ENCODE measurements around the gene APBA2.

APBA2 gene

DNA sequence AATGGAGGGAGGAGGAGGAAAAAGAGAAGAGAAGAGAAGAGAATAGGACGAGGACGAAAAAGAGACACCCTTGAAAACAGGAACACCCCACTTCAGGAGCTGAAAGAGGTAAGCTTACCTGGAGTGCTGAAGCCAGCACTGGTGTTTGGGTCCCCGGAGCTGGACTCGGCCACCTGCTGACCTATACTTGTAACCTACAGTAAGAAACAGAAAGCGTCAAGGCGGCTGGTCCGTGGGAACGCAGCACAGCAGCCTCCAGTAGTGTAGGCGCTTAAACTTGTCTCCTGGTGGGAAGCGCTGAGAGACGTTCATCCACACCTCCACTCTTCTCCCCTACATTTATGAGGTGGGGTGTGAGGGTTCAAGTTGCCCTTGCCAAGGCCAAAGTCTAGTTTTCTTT lies 242.9 kb downstream of the APBA2 start:
- no peak for DNase-seq

DNA sequence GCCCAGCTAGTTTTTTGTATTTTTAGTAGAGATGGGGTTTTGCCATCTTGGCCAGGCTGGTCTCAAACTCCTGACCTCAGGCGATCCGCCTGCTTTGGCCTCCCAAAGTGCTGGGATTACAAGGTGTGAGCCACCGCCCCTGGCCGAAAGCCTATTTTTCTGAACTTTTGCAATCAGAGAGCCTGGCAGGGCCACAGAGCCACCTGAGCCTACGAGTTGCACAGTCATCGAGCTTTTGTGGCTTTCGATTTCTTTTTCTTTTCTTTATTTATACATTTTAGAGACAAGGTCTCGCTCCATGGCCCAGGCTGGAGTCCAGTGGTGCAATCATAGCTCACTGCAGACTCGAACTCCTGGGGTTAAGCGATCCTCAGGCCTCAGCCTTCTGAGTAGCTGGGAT lies 243.4 kb downstream of the APBA2 start:
- DNase-seq, result no peak

- DNase-seq, result no peak
Observed at GRCh38 chr15:29129926-29130325, 244.2 kb downstream of the APBA2 start.

GRCh38 chr15:29130476-29130875 lies 244.7 kb downstream of the APBA2 start:
- DNase-seq, result no peak

DNA sequence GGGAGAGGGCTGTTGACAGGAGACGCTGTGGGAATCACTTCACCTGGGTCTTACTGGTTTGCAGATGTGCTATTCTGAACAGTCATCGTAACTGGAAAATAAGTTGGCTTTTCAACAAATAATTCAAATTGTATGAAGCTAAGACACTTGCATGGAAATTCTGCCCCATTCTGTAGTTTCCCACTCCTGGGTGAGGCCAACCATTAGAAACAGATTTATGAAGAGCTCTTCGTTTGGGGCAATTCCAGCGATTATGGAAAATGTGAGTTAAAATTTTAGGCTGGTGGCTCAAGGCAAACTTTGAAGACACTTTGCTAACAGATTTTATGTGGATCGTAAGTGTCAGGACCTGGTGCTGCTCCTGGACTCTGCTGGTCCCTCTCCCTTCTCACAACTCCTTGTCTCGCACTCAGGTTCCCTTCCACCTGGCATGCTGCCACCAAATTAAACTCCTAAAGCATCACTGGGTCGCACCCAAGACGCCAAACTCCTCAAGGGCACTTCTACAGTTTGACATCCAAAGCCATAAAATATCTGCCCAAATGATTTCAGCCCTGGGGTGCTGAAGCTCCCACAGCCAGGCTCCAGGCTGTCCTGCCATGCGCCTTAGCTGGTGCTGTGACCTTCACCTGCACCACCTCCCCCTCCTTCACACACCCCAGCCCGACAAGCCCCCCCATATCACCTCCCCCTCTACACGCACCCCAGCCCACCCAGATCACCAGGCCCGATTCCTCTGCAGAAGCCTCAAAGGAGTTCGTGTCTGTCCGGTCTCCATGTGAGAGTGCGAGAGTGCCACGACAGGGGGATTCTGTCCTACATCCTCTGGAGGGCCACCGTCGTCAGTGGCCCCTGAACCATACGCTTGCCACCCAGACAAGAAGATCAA lies 245.4 kb downstream of the APBA2 start:
- no peak for DNase-seq

- DNase-seq, result no peak
Observed at GRCh38 chr15:29131840-29132420, 246.2 kb downstream of the APBA2 start.

DNA sequence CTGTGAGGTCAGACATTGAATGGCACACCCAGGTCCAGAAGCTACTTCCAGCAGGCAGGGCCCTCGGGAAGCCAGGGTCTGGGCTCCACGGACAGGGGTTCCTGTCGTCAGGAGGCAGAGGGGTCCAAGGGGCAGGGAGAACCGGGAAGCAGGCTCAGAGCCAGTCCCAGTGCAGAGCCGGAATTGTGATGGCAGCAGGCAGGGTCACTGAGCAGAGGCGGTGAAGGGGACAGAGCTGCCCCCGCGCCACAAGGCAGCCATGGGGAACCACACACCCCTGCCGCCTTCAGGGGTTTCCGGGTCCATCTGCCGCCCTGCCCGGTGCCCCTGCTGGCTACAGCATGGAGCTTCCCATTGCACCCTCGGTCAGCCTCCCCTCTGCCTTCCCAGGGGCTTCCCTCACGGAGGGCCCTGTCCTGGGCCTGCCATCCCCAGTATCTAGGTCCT lies 247.0 kb downstream of the APBA2 start:
- no peak for DNase-seq

DNA sequence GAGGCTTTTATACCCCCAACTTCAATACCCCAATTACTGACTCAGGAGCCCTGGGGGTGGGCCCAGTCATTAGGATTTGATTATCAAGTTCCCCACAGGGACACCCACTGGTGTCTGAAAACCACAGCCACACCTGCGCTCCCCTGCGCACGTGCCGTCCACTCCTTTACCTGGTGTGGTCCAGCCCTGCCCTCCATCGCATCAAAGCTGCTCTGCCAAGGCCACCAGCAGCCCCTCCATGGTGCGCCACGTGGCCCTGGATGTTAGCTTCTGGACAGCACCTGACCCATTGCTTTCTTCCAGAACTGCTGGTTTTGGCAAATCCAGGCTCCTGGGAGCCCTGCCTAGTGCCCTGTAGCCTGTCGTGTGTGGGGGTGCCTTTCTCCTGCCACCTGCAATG lies 247.5 kb downstream of the APBA2 start:
- DNase-seq, result no peak

DNA sequence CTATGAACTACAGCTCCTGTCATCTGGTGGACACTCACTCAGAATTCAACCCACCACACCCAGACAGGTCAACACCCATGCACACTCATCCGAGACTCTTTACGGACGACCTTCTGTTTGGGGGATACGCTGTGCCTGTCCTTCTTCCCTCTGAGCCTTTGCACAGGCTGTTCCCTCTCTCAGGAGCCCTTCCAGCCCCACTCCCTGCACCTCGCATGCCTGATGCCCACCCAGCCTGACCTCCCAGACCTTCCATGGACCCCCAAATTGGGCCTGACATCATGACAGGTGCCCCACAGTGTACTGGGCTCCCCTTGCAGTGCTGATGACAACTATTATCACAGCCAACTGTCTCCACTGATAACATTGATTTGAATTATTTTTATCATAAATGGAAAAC lies 248.0 kb downstream of the APBA2 start:
- no peak for DNase-seq

DNA sequence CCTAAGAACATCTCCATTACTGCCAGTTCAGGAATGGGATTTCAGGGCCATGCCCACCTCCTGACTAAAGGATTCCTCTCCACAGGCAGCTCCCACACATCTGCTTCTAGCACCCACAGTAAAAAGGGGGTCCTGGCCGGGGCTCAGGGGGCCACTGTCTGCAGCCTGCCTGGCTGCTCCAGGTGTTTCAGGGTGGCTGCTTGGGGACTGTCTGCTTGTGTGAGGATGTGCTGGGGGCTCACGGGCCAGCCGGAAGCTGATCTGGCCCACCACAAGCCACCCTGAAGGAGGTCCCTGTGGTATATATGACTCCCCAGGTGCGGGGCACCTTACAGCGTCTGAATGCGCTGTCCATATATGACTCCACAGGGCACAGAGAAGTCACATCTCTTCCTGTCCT lies 248.5 kb downstream of the APBA2 start:
- no peak for DNase-seq

DNA sequence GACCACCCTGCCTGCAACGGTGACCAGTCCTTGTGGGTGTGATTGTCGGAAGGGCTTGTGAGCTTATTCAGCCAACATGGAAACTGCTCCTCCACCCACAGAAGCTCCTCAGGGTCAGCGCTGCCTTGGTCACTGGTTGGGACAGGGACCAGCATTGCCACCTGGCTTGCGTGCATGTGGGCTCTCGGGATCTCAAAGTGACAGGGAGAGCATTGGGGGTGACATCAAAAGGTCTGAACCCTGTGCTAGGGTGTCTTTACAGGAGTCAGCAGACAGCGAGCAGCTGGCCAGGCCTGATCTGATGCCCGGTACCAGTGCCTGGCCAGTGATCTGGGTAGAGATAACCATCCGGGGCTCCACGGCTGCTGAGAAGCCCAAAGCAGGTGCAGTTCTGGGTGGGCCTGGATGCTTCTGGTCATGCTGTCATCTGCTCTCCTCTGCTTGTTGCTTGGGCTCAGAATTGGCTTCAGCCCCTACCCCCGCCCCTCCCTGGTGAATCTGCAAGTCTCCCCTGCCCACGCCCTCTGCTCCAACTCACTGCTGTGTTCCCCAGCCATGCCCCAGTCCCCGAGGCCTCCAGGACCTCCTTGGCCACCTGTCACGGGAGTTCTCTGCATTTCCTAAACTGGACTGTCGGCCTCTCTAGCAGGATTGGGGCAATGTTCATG lies 249.0 kb downstream of the APBA2 start:
- DNase-seq, result no peak

DNA sequence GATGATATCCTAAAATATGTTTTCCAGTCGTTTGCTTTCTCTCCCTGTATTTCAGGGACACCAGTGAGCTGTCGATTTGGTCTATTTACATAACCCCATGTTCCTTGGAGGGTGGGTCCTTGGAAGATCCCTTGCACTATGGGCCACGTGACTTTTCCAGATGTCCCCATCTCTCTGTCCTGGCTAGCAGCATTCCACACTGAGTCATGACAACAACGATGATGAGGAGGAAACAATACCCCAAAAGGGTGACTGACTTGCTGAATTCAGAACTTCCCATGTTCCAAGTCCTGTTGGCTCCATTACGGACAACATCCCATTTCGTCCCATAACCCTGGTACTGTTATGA lies 249.5 kb downstream of the APBA2 start:
- DNase-seq, result no peak

DNA sequence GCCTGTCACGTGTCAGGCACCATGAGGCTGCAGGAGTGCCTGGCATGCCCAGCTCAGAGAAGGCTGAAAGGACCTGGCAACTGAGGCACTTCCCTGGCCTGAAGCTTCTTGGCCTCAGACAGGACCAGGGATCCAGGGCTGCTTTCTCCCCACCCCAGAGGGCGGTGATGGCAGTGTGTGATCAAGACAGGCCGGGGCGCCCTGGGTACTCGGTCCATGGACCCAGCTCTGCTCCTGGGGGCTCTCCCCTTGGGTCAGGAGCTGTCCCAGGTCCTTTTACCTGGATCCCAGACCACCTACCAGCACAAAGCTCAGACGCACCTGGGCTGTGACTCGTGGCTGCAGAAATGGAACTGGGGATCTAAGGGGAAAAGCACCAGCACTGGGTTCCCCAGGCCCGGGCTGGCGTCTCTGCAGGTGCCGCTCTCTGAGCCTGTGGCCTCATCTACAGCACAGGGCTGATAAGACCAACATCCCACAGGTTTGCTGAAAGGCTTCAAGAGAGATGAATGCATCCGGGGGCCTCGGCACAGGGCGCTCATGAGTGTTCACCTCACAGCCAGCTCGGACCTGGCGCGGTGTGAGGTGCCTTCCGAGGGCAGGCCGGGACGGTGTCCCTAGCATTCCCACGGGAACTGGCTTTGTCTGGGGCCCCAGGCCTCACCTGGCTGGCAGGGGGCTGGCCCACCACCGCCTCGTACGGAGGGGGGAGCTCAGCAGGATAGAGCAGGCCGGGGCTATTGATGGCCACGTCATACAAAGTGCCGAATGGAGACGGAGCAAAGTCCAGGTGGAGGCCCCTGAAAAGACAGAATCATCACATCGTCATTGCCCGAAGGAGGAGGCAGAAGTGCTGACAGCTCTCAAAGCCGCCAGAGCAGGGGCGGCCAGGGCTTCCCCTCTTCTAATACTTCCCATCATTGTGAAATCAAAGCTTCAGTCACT lies 250.2 kb downstream of the APBA2 start:
- DNase-seq, result no peak

- DNase-seq, result no peak
Observed at GRCh38 chr15:29138260-29138659, 252.5 kb downstream of the APBA2 start.

DNA sequence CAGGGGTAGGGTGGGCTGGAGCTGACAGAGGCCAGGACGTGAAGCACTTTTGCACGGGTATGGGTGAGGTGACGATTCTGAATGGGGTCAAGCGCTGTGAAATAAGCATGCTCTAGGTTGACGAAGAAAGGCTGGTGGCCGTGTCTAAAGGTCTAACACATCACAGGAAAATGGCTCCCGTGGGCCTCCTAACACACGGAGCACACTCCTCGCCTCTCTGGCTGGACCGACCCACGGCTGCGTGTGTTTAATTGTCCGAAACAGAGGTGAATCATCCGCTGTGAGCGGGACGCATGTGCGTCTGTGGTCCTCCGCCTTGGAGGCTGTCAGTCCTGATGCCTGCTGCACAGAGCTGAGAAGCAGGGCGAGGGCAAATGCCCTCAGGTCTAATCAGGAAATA lies 253.3 kb downstream of the APBA2 start:
- no peak for DNase-seq

DNA sequence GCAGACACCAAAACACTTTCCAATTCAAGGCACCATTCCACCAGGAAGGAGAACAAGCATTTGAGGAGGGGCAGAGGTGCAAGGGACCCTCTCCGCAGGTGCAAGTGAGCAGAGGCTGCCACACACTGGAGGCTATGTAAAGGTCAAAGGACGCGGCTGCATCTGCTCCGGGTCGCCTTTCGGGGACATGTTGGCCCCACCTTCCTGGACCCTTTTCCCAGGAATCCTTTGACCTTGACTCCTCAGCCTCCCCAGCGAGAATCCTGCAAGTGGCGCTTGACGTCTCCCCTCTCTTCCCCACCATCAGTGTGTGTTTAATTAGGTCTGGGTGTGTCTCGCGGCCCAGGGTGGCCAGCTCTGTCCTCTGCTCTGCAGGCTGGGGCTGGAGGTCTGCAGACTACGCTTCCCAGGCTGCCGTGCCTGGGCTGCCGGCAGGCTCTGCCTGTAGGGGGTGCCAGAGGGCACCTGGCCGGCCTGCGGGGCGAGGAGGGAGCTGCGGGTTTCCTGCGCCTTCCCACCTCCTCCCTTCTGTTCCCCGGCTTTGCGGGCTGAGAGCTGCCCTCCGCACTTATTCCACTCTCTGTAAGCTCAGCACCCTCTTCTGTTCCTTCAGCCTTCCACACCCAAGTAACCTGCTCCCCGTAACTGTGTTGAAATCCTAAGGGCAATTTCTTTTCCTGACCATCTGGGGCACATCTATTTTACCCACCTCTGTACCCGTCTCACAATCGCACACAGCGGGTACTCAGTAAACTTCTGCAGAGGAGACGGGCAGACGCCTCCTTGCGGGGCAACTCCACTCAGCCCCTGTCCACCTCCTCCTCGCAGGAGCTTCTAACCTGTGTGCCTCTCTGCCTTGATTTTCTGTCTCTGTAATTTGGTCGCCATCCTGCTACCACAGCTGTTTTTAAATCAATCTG lies 254.0 kb downstream of the APBA2 start:
- DNase-seq, result peak; percentile 3

DNA sequence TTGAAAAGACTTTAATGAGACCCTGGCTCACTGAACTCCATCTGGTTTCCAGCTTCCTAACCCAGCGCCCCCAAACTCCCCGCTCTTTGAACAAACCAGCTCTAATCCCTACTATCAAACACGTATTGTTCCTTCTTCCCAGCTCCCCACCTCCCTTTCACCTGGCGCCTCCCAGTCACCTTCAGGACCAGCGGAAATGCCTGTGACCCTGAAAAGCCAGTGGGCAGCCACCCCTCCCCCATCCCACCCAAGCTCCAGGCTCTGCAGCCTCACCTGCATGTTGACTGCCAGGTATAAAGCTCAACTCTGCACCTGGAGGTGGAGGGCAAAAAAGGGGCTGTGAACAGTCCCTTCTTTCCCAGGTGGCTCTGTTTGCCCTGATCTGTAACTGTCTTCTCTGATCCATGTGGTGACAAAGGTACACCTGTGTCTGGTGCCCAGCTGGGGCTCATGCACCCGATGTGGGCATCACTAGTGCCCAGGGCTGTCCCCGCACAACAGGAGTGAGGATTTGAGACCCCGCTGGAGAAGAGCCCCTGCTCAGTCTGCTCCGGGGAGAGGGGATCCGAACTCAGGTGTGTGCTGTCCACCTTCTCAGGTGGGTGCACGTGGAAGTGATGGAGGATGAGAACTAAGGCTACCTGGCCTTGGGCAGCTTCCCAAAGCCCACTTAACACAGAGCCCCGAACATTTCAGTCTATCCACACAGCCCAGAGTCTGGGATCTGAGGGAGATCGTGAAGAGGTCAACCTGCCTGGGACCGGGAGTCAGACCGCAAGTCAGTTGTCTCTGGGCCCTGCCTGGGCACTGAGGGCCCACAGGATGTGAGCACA lies 254.9 kb downstream of the APBA2 start:
- no peak for DNase-seq

GRCh38 chr15:29141308-29142128 lies 255.7 kb downstream of the APBA2 start:
- DNase-seq, result no peak

DNA sequence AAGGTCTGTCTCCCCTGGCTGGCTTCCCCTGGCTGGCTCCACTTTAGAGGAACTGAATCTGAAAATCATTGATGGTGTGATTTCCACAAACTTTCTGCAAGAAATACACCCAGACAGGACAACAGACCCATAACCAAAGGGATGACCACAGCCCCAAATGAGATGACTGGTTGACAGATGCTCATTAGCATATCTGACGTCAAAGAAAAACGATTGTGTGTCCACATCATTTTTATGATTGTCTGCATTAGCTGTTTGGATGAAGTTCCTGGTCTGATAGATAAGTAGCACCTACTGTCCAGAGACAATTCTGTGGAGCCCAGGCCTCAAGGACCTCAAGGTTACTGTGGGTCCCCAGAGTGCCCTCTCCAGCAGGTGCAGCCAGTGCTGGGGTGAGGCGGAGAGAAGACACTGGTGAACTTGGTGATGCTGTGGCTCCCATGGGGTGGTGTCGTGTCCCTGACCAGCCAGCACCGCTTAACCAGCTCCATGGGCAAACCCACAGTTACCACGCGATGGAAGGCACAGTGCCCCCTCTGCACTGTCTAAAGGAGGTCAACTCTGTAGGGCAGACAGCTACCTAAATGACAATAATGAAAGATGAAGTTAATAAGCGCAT lies 256.5 kb downstream of the APBA2 start:
- DNase-seq, result no peak

DNA sequence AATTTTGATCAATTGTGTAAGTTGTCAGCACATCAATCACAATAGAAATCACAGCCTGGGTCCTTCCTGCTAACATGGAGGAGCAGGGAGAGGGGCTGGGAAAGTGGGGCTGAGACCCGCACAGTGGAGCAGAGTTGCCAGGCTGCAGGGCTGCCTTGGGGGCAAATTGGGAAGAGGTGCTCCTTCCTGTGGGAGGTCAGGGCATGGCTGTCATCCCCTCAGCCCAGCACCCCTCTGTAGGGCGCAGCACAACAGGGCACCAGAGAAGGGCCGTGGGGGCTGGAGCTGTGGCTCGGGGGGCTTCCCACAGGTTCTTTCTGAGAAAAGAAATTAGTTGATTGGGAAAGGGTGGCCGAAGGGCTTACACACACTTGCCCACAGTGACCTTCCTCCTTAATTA lies 257.5 kb downstream of the APBA2 start:
- no peak for DNase-seq
